ENCODE results near the gene SUGCT. TPM values are rescaled to one million over a fixed set of nuclear protein-coding genes. Genes with fewer than 3 reads are reported as not detected.

Gene SUGCT
- total RNA-seq, 4 donors from 2014 or later = 0.83 to 7.1 (median 3.2) TPM

DNA sequence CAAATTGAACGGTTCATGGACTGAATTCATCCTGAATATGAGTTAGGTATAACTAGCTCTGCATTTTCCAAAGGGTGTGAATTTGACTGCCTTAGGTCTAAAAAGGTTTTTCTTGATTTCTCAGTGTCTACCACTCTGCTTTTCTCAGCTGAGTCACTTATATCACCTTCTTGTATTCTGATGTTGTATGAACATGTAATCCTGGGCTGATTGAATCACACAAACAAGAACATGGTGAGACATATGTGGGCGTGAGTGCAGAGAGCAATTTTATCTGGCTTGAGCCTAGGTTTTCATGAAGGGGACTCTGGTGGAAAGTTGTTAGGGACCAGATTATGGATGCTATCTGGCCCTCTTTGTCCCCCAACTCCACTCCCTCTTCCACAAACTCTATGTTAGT is 239.8 kb downstream of the SUGCT start:
- no peak for DNase-seq
- no peaks in the 10 kb centered on the region for H3K27me3 ChIP-seq
- H3K36me3 ChIP-seq = no peaks in the 10 kb centered on the region
- WGBS, 2 donors = 74 to 78% methylated on average over 2 of the region's 2 CpGs
- no peaks in the 10 kb centered on the region for H3K9me3 ChIP-seq
- no peak overlapping the region for H3K27ac ChIP-seq
- no peaks in the 10 kb centered on the region for H3K4me1 ChIP-seq
- no peak for TF ChIP-seq POLR2A (IDR thresholded peaks at IDR 0.05)
- H3K4me3 ChIP-seq = no peak overlapping the region
- intact Hi-C loops (cut with DNase I) = no loop called here

DNA sequence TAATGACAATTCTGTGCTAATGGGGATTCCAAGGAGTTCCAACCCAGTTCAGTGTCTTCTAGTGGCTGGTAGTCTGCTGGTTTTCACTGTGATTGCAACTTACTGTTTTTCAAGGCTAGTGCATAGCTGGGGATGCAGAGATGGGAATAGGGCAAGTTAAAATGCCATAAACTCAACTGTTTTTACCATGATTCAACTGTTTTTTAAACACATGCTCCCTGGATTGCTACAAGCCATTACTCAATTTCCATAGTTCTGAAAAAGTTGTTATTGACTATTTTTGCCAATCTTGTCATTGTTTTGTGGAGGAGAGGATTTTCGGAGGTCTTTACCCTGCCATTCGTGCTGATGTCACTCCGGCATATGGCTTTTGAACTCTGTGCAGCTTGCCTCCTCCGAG is 245.3 kb downstream of the SUGCT start:
- no peak for DNase-seq
- H3K4me1 ChIP-seq = no peaks in the 10 kb centered on the region
- H3K4me3 ChIP-seq = no peak overlapping the region
- no peaks in the 10 kb centered on the region for H3K27me3 ChIP-seq
- H3K27ac ChIP-seq = no peak overlapping the region
- no peaks in the 10 kb centered on the region for H3K9me3 ChIP-seq
- intact Hi-C loops (cut with DNase I) = no loop called here
- no peaks in the 10 kb centered on the region for H3K36me3 ChIP-seq
- TF ChIP-seq POLR2A (IDR thresholded peaks at IDR 0.05) = no peak
- TF ChIP-seq, protein P1, sequence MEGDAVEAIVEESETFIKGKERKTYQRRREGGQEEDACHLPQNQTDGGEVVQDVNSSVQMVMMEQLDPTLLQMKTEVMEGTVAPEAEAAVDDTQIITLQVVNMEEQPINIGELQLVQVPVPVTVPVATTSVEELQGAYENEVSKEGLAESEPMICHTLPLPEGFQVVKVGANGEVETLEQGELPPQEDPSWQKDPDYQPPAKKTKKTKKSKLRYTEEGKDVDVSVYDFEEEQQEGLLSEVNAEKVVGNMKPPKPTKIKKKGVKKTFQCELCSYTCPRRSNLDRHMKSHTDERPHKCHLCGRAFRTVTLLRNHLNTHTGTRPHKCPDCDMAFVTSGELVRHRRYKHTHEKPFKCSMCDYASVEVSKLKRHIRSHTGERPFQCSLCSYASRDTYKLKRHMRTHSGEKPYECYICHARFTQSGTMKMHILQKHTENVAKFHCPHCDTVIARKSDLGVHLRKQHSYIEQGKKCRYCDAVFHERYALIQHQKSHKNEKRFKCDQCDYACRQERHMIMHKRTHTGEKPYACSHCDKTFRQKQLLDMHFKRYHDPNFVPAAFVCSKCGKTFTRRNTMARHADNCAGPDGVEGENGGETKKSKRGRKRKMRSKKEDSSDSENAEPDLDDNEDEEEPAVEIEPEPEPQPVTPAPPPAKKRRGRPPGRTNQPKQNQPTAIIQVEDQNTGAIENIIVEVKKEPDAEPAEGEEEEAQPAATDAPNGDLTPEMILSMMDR (IDR thresholded peaks at IDR 0.05) = no peak
- WGBS, 2 donors = 90 to 91% methylated on average over 4 of the region's 4 CpGs

DNA sequence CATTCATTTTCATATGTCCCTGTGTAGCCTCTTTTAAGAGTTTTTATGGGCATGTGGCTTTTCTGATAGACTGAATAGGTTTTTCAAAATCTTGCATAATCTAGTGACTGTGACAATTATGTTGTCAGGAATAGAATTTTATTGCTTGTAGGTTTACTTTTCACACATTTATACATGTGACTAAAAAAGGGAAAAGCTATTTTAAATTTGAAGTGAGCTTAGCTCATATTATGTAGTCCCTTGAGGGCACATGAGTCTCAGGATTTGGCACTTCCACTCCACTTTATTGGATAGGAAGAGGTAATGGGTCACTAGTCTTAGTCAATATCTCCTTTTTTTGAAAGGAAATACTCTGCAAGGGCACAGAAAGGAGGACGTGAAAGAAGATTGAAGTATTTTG is 247.3 kb downstream of the SUGCT start:
- Histone ChIP-seq H3K27ac (no peak overlapping the region), H3K9me3 (no peaks in the 10 kb centered on the region), H3K36me3 (no peaks in the 10 kb centered on the region), H3K27me3 (no peaks in the 10 kb centered on the region), H3K4me3 (no peak overlapping the region), H3K4me1 (no peaks in the 10 kb centered on the region)
- TF ChIP-seq POLR2A (IDR thresholded peaks at IDR 0.05) = no peak
- TF ChIP-seq, protein P1 (IDR thresholded peaks at IDR 0.05) = no peak
- WGBS, 2 donors = 38 to 39% methylated on average over 1 of the region's 1 CpG
- DNase-seq = no peak
- intact Hi-C loops (cut with DNase I) = no loop called here

DNA sequence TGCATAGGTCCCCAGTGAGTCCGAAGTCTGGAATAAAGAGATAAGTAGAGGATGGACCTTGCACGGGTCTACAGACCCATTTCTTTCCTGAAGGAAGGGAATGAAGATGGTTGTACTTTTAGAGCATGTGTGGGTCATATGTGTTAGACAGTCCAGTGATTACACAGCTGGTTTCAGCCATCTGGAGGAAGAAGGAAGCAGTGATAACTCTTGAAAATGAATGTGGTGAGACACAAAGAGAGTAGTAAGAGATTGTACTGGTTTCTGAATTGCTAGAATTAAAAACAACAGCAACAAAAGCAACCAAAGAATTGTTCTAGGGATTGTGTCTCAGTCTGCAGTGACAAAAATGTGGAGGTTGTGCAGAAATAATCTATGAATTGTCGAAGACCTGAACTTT is 258.9 kb downstream of the SUGCT start:
- Histone ChIP-seq H3K27me3 (no peaks in the 10 kb centered on the region), H3K36me3 (no peaks in the 10 kb centered on the region), H3K4me1 (no peaks in the 10 kb centered on the region), H3K9me3 (no peaks in the 10 kb centered on the region), H3K27ac (no peak overlapping the region), H3K4me3 (no peak overlapping the region)
- DNase-seq = no peak
- 75 to 78% methylated on average over 3 of the region's 3 CpGs for WGBS, 2 donors
- no peak for TF ChIP-seq POLR2A (IDR thresholded peaks at IDR 0.05)
- TF ChIP-seq, protein P1 (IDR thresholded peaks at IDR 0.05) = no peak
- intact Hi-C loops (cut with DNase I) = no loop called here

DNA sequence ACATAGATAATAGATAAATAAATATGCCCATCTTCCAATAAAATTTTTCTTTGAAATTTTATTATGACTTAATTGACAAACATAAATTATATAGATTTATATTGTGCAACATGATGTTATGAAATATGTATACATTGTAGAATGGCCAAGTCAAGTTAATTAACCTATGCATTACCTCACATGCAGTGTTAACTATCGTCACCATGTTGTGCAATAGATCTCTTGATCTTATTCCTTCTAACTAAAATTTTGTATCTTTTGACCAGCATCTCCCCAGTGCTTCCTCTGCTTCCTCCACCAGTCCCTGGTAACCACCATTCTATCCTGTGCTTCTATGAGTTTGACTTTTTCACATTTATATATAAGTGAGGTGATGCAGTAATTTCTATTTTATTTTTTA is 259.6 kb downstream of the SUGCT start:
- intact Hi-C loops (cut with DNase I) = no loop called here
- TF ChIP-seq, protein P1 (IDR thresholded peaks at IDR 0.05) = no peak
- TF ChIP-seq POLR2A (IDR thresholded peaks at IDR 0.05) = no peak
- 52 to 79% methylated on average over 1 of the region's 1 CpG for WGBS, 2 donors

DNA sequence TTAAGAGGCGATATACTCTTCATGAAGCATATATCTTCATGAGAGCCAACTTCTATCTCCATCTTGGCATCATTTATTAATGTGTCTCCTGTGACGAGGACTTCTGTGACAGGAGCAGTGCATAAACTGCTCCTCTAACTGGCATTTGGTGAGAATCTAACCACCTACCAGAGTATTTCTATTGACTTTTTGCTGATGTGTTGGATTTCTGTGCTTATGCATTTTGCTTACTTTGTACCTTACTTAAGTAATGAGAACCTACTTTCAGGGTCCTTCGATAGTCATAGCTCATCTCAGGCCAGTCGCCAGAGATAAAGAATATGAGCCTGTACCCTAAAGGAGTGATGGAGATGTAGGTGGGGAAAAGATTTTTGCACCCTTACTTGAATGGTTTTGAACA is 265.7 kb downstream of the SUGCT start:
- no peak overlapping the region for H3K4me3 ChIP-seq
- H3K27ac ChIP-seq = no peak overlapping the region
- TF ChIP-seq, protein P1 (IDR thresholded peaks at IDR 0.05) = no peak
- TF ChIP-seq POLR2A (IDR thresholded peaks at IDR 0.05) = no peak
- intact Hi-C loops (cut with DNase I) = no loop called here
- H3K4me1 ChIP-seq = no peaks in the 10 kb centered on the region
- DNase-seq = no peak
- WGBS, 2 donors = 86 to 88% methylated on average over 4 of the region's 4 CpGs
- no peaks in the 10 kb centered on the region for H3K36me3 ChIP-seq
- H3K9me3 ChIP-seq = no peaks in the 10 kb centered on the region
- H3K27me3 ChIP-seq = no peaks in the 10 kb centered on the region

More for the DNA sequence above, 259.6 kb downstream of the SUGCT start:
- Histone ChIP-seq H3K4me1 (no peaks in the 10 kb centered on the region), H3K36me3 (no peaks in the 10 kb centered on the region), H3K27me3 (no peaks in the 10 kb centered on the region), H3K9me3 (no peaks in the 10 kb centered on the region), H3K27ac (no peak overlapping the region), H3K4me3 (no peak overlapping the region)
- DNase-seq = no peak
